Transverse colon (tissue), 4 donors: ENCODE results near the gene TFEB.

Experiments
- EP300 ChIP-seq: sonication (generic); formaldehyde crosslinking; IDR thresholded peaks from one replicate; pipeline ENCODE4 v1.6.1; 2017; ENCODE audit warnings: antibody characterized with exemption, low read depth
- POLR2AphosphoS5 ChIP-seq, 3 donors: sonication (generic); formaldehyde crosslinking; IDR thresholded peaks; one replicate each; pipeline ENCODE4 v1.6.1; 2016; ENCODE audit warnings: antibody characterized with exemption in 3 of 3
- TF ChIP-seq, protein P1 (sequence below), 5 experiments: fragments of 200-600 bp in 3 of 5; fragments of 450-650 bp in 2 of 5; sonication (generic) in 3 of 5; IDR thresholded peaks; 1 replicate in 2 of 5; 2 replicates in 3 of 5; pipeline ENCODE4 v1.5.1; 2016 to 2017; ENCODE audit warnings: antibody characterized with exemption in 5 of 5, inconsistent platforms in 3 of 5, mild to moderate bottlenecking in 2 of 5, moderate library complexity in 1 of 5

DNA sequence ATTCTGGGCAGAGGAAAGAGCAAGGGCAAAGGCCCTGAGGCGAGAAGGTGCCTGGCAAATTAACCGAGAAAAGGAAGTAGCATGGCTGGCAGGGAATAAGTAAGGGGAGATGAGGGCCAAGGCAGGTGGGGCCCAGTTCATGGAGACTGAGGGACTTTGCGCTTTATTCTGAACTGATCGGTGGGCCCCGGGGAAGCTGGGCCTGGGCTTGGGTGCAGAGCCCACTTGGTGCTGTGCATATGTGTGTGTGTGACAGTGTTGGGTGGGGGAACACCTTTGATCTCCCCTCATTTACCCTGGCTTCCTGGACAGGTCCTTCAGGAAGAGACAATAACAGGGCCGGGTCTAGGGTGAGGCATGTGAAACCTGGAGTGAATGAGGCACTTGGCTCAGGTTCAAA is 100.0 kb downstream of the TFEB start:
- TF ChIP-seq POLR2AphosphoS5 (IDR thresholded peaks at IDR 0.05) = no peak
- no peak for TF ChIP-seq EP300
- TF ChIP-seq, protein P1, sequence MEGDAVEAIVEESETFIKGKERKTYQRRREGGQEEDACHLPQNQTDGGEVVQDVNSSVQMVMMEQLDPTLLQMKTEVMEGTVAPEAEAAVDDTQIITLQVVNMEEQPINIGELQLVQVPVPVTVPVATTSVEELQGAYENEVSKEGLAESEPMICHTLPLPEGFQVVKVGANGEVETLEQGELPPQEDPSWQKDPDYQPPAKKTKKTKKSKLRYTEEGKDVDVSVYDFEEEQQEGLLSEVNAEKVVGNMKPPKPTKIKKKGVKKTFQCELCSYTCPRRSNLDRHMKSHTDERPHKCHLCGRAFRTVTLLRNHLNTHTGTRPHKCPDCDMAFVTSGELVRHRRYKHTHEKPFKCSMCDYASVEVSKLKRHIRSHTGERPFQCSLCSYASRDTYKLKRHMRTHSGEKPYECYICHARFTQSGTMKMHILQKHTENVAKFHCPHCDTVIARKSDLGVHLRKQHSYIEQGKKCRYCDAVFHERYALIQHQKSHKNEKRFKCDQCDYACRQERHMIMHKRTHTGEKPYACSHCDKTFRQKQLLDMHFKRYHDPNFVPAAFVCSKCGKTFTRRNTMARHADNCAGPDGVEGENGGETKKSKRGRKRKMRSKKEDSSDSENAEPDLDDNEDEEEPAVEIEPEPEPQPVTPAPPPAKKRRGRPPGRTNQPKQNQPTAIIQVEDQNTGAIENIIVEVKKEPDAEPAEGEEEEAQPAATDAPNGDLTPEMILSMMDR (IDR thresholded peaks at IDR 0.05) = no peak
